T-helper 2 cell treated with Interferon-gamma antibody and Interleukin-4, amounts not matched to agents 100 ng/mL and 5 ng/mL, for 36 hours (primary cell): ENCODE measurements around the gene GPR35. TPM values are rescaled to one million over a fixed set of nuclear protein-coding genes. Genes with fewer than 3 reads are reported as not detected.

Experiments
- total RNA-seq: library from RNA; stranded (reverse); gene quantifications from 2 replicates; pipeline ENCODE4 v1.2.3, GENCODE V29; 2022

GPR35 gene
- total RNA-seq, 1 donor from 2014 or later = 16.3 TPM

Other genes starting within 250 kb of the GPR35 start
- gene GPC1, start 189.8 kb upstream of the GPR35 start, total RNA-seq = 7.6 TPM in 2 replicates
- gene ANKMY1, start 67.5 kb upstream of the GPR35 start, total RNA-seq = 33.7 and 35.3 TPM in 2 replicates
- gene DUSP28, start 65.1 kb upstream of the GPR35 start, total RNA-seq = 9.2 and 9.6 TPM in 2 replicates
- 119 and 126 TPM in 2 replicates for gene RNPEPL1, start 57.0 kb upstream of the GPR35 start, total RNA-seq
- gene CAPN10, start 38.7 kb upstream of the GPR35 start, total RNA-seq = 52.9 and 54.9 TPM in 2 replicates
- not detected in 2 replicates for gene AQP12B, start 57.4 kb downstream of the GPR35 start, total RNA-seq
- not detected in 2 replicates for gene AQP12A, start 66.4 kb downstream of the GPR35 start, total RNA-seq
- gene KIF1A, start 194.7 kb downstream of the GPR35 start, total RNA-seq = 0.41 and 0.43 TPM in 2 replicates
- gene AGXT, start 243.3 kb downstream of the GPR35 start, total RNA-seq = not detected in 2 replicates